Ishikawa (cell line): ENCODE measurements around the gene YY2.

ENCODE experiments used
- CEBPB ChIP-seq: IDR thresholded peaks from 2 replicates; pipeline ENCODE4 v1.6.1; 2012
- CREB1 ChIP-seq: IDR thresholded peaks from 2 replicates; pipeline ENCODE4 v1.6.1; 2012; ENCODE audit warnings: low read depth
- EGR1 ChIP-seq: IDR thresholded peaks from 2 replicates; pipeline ENCODE4 v1.6.1; 2012
- EP300 ChIP-seq: IDR thresholded peaks from 2 replicates; pipeline ENCODE4 v1.6.1; 2012; ENCODE audit warnings: borderline replicate concordance
- FOXM1 ChIP-seq: IDR thresholded peaks from 2 replicates; pipeline ENCODE4 v1.6.1; 2012; ENCODE audit warnings: low read depth, borderline replicate concordance
- MAX ChIP-seq: IDR thresholded peaks from 2 replicates; pipeline ENCODE4 v1.6.1; 2012
- NFIC ChIP-seq: IDR thresholded peaks from 2 replicates; pipeline ENCODE4 v1.6.1; 2012
- RAD21 ChIP-seq: IDR thresholded peaks from 2 replicates; pipeline ENCODE4 v1.6.1; 2012; ENCODE audit warnings: low read depth
- REST ChIP-seq: IDR thresholded peaks from 2 replicates; pipeline ENCODE4 v1.6.1; 2012; ENCODE audit warnings: low read depth, mild to moderate bottlenecking
- TAF1 ChIP-seq: IDR thresholded peaks from 2 replicates; pipeline ENCODE4 v1.6.1; 2012; ENCODE audit warnings: low read depth, mild to moderate bottlenecking
- TEAD4 ChIP-seq: IDR thresholded peaks from 2 replicates; pipeline ENCODE4 v1.6.1; 2012
- USF1 ChIP-seq: IDR thresholded peaks from 2 replicates; pipeline ENCODE4 v1.6.1; 2012
- YY1 ChIP-seq: IDR thresholded peaks from 2 replicates; pipeline ENCODE4 v1.6.1; 2012; ENCODE audit warnings: low read depth
- ZBTB7A ChIP-seq: IDR thresholded peaks from 2 replicates; pipeline ENCODE4 v1.6.1; 2012; ENCODE audit warnings: low read depth

GRCh38 chrX:21881881-21882574 is 26.2 kb downstream of the YY2 start:
- TF ChIP-seq REST (no peak), TEAD4 (no peak), TAF1 (no peak), ZBTB7A (no peak), EP300 (no peak), EGR1 (no peak), MAX (no peak), USF1 (no peak), RAD21 (no peak), NFIC (no peak), FOXM1 (no peak), CREB1 (no peak), CEBPB (no peak), YY1 (no peak)
